GM19452 (cell line): ENCODE data around the gene KIF13A.

Experiments used
- ATAC-seq: cut with Tn5 transposase; IDR thresholded peaks from one replicate; pipeline ENCODE4 v1.9.1; 2021; ENCODE audit not compliant: unreplicated experiment

The KIF13A gene

GRCh38 chr6:17730078-17730704 is 257.2 kb downstream of the KIF13A start:
- ATAC-seq, result no peak

- ATAC-seq, result no peak
Measured at GRCh38 chr6:17729223-17730077, 258.0 kb downstream of the KIF13A start.

DNA sequence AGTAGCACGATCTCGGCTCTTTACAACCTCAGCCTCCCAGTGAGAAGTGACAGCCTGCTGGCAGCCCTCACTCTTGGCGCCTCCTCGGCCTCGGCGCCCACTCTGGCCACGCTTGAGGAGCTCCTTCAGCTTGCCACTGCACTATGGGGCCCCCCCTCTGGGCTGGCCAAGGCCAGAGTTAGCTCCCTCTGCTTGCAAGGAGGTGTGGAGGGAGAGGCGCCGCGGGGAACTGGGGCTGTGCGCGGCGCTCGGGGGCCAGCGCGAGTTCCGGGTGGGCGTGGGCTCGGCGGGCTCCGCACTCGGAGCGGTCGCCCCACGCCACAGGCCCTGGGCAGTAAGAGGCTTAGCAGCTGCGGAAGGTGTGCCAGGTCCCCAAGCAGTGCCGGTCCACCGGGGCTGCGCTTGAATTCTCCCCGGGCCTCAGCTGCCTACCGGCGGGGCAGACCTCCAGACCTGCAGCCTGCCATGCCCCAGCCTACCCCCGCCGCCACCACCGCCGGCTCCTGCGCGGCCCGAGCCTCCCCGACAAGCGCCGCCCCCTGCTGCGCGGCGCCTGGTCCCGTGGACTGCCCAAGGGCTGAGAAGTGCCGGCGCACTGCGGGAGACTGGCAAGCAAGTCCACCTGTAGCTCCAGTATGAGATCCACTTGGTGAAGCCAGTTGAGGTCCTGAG is 258.7 kb downstream of the KIF13A start:
- no peak for ATAC-seq

GRCh38 chr6:17725083-17725482 is 262.4 kb downstream of the KIF13A start:
- no peak for ATAC-seq

GRCh38 chr6:17724341-17724740 is 263.1 kb downstream of the KIF13A start:
- no peak for ATAC-seq

DNA sequence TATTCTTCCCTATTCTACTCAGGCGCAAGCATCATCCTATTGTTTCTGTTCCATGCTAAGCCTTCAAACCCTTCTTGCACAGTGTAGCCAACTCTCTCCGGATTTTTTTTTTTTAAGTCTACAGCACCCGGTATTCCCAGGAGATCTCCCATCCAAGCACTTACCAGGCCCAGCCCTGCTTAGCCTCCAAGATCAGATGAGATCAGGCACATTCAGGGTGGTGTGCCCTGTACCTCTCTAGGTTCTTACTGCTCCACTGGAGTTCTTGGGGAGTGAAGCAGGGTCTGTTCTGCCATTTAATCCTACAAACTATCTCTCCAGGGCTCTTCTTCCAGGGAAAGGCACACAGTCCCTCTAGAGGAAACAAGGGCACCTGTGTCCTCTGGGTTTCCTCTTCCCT is 265.8 kb downstream of the KIF13A start:
- ATAC-seq, result no peak

DNA sequence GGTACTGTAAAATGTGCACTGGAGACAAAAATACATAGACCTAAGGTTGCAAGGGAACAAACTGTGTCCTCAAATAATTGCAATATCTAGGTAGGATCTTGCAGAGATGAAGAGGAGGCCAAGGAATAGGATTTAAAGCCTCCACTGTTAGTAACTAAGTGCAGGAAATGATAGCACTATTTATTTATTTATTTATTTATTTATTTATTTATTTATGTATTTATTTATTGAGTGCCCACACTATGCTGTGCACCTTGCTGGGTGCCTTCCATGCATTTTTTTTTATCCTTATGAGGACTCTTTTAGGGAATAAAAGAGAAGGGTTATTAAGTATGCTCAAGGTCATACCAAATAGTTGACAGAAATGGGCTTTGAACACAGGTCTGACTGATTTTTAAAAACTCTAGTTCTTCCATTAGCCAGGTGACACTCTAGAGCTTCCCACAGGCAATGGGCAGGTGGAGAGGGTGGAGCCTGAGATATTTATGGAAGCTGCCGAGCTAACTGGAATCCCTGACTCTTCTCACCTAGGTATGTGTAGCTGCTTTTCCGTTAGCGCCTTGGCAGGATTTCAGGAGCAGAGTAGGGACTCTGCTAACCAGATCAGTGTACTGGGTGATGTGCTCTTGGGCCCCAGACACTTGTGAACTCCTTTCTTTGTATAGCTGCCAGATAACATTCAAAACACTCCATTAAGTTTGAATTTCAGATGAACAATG is 268.0 kb downstream of the KIF13A start:
- no peak for ATAC-seq

DNA sequence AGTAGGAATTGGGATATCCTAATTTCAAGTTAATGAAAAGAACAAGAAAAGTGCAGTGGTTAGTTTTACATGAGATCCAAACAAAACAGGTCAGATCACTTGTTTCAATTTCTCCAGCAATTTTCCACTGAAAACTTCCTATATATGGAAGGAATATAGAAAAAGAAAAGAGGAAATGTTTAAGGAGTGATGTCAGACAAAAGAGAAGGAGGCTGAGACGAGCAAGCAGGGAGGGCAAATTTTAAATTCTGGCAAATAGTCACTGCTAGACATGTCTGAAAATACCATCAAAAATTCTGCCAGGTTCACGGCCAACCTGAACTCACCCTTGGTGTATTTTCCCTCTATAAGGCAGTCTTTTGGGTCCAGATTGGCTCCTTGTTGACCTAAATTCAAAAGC is 271.2 kb downstream of the KIF13A start:
- no peak for ATAC-seq

GRCh38 chr6:17714879-17715851 is 272.3 kb downstream of the KIF13A start:
- ATAC-seq, result peak; percentile 86

- no peak for ATAC-seq
Measured at GRCh38 chr6:17714177-17714576, 273.3 kb downstream of the KIF13A start.

- no peak for ATAC-seq
Measured at GRCh38 chr6:17712576-17712975, 274.9 kb downstream of the KIF13A start.

- ATAC-seq, result no peak
Measured at GRCh38 chr6:17710331-17710730, 277.1 kb downstream of the KIF13A start.

- no peak for ATAC-seq
Measured at GRCh38 chr6:17709476-17709875, 278.0 kb downstream of the KIF13A start.
